ENCODE results near the gene PRDM16.

Gene PRDM16

GRCh38 chr1:3217181-3217641 lies 148.2 kb downstream of the PRDM16 start:
- peaks cover 48 to 51% of the 10 kb centered on the region in 2 donors for H3K4me1 ChIP-seq (ENCODE audit: control insufficient read depth in 1 of 2, insufficient read depth in 2 of 2, low read length in 2 of 2)

GRCh38 chr1:3217979-3218679 lies 149.1 kb downstream of the PRDM16 start:
- Histone ChIP-seq H3K4me3 (ENCODE audit: low read depth in 1 of 2, low read length in 2 of 2) (no peak overlapping the region), H3K4me1 (ENCODE audit: control insufficient read depth in 1 of 2, insufficient read depth in 2 of 2, low read length in 2 of 2) (peaks cover 56 to 59% of the 10 kb centered on the region in 2 donors), H3K27ac (ENCODE audit: low read depth, low read length) (no peak overlapping the region), H3K27me3 (ENCODE audit: control insufficient read depth in 1 of 2, insufficient read depth in 2 of 2, low read length in 2 of 2) (peaks cover 0 to 6% of the 10 kb centered on the region in 2 donors), H3K9me3 (ENCODE audit: control insufficient read depth in 1 of 2, low read length in 2 of 2) (no peaks in the 10 kb centered on the region), H3K9ac (ENCODE audit: low read depth in 1 of 2, low read length in 2 of 2) (no peak overlapping the region), H3K36me3 (ENCODE audit: control insufficient read depth in 1 of 2, insufficient read depth in 2 of 2, low read length in 2 of 2) (no peaks in the 10 kb centered on the region)

More at GRCh38 chr1:3217181-3217641, 148.2 kb downstream of the PRDM16 start:
- Histone ChIP-seq H3K27me3 (ENCODE audit: control insufficient read depth in 1 of 2, insufficient read depth in 2 of 2, low read length in 2 of 2) (peaks cover 0 to 6% of the 10 kb centered on the region in 2 donors), H3K9ac (ENCODE audit: low read depth in 1 of 2, low read length in 2 of 2) (no peak overlapping the region), H3K9me3 (ENCODE audit: control insufficient read depth in 1 of 2, low read length in 2 of 2) (no peaks in the 10 kb centered on the region), H3K4me3 (ENCODE audit: low read depth in 1 of 2, low read length in 2 of 2) (no peak overlapping the region), H3K27ac (ENCODE audit: low read depth, low read length) (no peak overlapping the region), H3K36me3 (ENCODE audit: control insufficient read depth in 1 of 2, insufficient read depth in 2 of 2, low read length in 2 of 2) (no peaks in the 10 kb centered on the region)

- no peaks in the 10 kb centered on the region for H3K36me3 ChIP-seq (ENCODE audit: control insufficient read depth in 1 of 2, insufficient read depth in 2 of 2, low read length in 2 of 2)
- peak overlapping the region; percentile 61 for H3K27ac ChIP-seq (ENCODE audit: low read depth, low read length)
- H3K27me3 ChIP-seq (ENCODE audit: control insufficient read depth in 1 of 2, insufficient read depth in 2 of 2, low read length in 2 of 2), result peaks cover 0 to 6% of the 10 kb centered on the region in 2 donors
- no peaks in the 10 kb centered on the region for H3K9me3 ChIP-seq (ENCODE audit: control insufficient read depth in 1 of 2, low read length in 2 of 2)
- peaks cover 52 to 57% of the 10 kb centered on the region in 2 donors for H3K4me1 ChIP-seq (ENCODE audit: control insufficient read depth in 1 of 2, insufficient read depth in 2 of 2, low read length in 2 of 2)
- H3K4me3 ChIP-seq (ENCODE audit: low read depth in 1 of 2, low read length in 2 of 2), result peak overlapping the region; percentile 32 to 49
- peak overlapping the region; percentile 47 to 54 for H3K9ac ChIP-seq (ENCODE audit: low read depth in 1 of 2, low read length in 2 of 2)
Measured at GRCh38 chr1:3219005-3219790, 150.2 kb downstream of the PRDM16 start.

GRCh38 chr1:3219791-3220467 lies 150.9 kb downstream of the PRDM16 start:
- Histone ChIP-seq H3K4me1 (ENCODE audit: control insufficient read depth in 1 of 2, insufficient read depth in 2 of 2, low read length in 2 of 2) (peaks cover 50 to 56% of the 10 kb centered on the region in 2 donors), H3K9me3 (ENCODE audit: control insufficient read depth in 1 of 2, low read length in 2 of 2) (no peaks in the 10 kb centered on the region), H3K4me3 (ENCODE audit: low read depth in 1 of 2, low read length in 2 of 2) (peak overlapping the region; percentile 32 to 49), H3K27me3 (ENCODE audit: control insufficient read depth in 1 of 2, insufficient read depth in 2 of 2, low read length in 2 of 2) (peaks cover 0 to 4% of the 10 kb centered on the region in 2 donors), H3K36me3 (ENCODE audit: control insufficient read depth in 1 of 2, insufficient read depth in 2 of 2, low read length in 2 of 2) (no peaks in the 10 kb centered on the region), H3K27ac (ENCODE audit: low read depth, low read length) (peak overlapping the region; percentile 61), H3K9ac (ENCODE audit: low read depth in 1 of 2, low read length in 2 of 2) (peak overlapping the region; percentile 47 to 54)

- peak overlapping the region in 1 of 2 donors; percentile 6 for H3K4me3 ChIP-seq (ENCODE audit: low read depth in 1 of 2, low read length in 2 of 2)
- no peaks in the 10 kb centered on the region for H3K9me3 ChIP-seq (ENCODE audit: control insufficient read depth in 1 of 2, low read length in 2 of 2)
- H3K4me1 ChIP-seq (ENCODE audit: control insufficient read depth in 1 of 2, insufficient read depth in 2 of 2, low read length in 2 of 2), result peaks cover 53 to 56% of the 10 kb centered on the region in 2 donors
- H3K27ac ChIP-seq (ENCODE audit: low read depth, low read length), result no peak overlapping the region
- peak overlapping the region; percentile 4 to 53 for H3K9ac ChIP-seq (ENCODE audit: low read depth in 1 of 2, low read length in 2 of 2)
- H3K27me3 ChIP-seq (ENCODE audit: control insufficient read depth in 1 of 2, insufficient read depth in 2 of 2, low read length in 2 of 2), result peaks cover 0 to 3% of the 10 kb centered on the region in 2 donors
- H3K36me3 ChIP-seq (ENCODE audit: control insufficient read depth in 1 of 2, insufficient read depth in 2 of 2, low read length in 2 of 2), result no peaks in the 10 kb centered on the region
Measured at GRCh38 chr1:3221112-3222041, 152.4 kb downstream of the PRDM16 start.

- H3K9ac ChIP-seq (ENCODE audit: low read depth in 1 of 2, low read length in 2 of 2), result peak overlapping the region; percentile 4 to 53
- H3K27me3 ChIP-seq (ENCODE audit: control insufficient read depth in 1 of 2, insufficient read depth in 2 of 2, low read length in 2 of 2), result no peaks in the 10 kb centered on the region
- peaks cover 53 to 56% of the 10 kb centered on the region in 2 donors for H3K4me1 ChIP-seq (ENCODE audit: control insufficient read depth in 1 of 2, insufficient read depth in 2 of 2, low read length in 2 of 2)
- no peaks in the 10 kb centered on the region for H3K9me3 ChIP-seq (ENCODE audit: control insufficient read depth in 1 of 2, low read length in 2 of 2)
- H3K4me3 ChIP-seq (ENCODE audit: low read depth in 1 of 2, low read length in 2 of 2), result peak overlapping the region in 1 of 2 donors; percentile 6
- H3K36me3 ChIP-seq (ENCODE audit: control insufficient read depth in 1 of 2, insufficient read depth in 2 of 2, low read length in 2 of 2), result no peaks in the 10 kb centered on the region
- peak overlapping the region; percentile 85 for H3K27ac ChIP-seq (ENCODE audit: low read depth, low read length)
Measured at GRCh38 chr1:3222042-3222692, 153.2 kb downstream of the PRDM16 start.

- Histone ChIP-seq H3K27ac (ENCODE audit: low read depth, low read length) (no peak overlapping the region), H3K4me1 (ENCODE audit: control insufficient read depth in 1 of 2, insufficient read depth in 2 of 2, low read length in 2 of 2) (peaks cover 27 to 30% of the 10 kb centered on the region in 2 donors), H3K36me3 (ENCODE audit: control insufficient read depth in 1 of 2, insufficient read depth in 2 of 2, low read length in 2 of 2) (peaks cover 0 to 5% of the 10 kb centered on the region in 2 donors), H3K9me3 (ENCODE audit: control insufficient read depth in 1 of 2, low read length in 2 of 2) (no peaks in the 10 kb centered on the region), H3K27me3 (ENCODE audit: control insufficient read depth in 1 of 2, insufficient read depth in 2 of 2, low read length in 2 of 2) (no peaks in the 10 kb centered on the region), H3K9ac (ENCODE audit: low read depth in 1 of 2, low read length in 2 of 2) (no peak overlapping the region), H3K4me3 (ENCODE audit: low read depth in 1 of 2, low read length in 2 of 2) (no peak overlapping the region)
Measured at GRCh38 chr1:3225661-3226060, 156.7 kb downstream of the PRDM16 start.

GRCh38 chr1:3226191-3226590 lies 157.2 kb downstream of the PRDM16 start:
- Histone ChIP-seq H3K4me3 (ENCODE audit: low read depth in 1 of 2, low read length in 2 of 2) (no peak overlapping the region), H3K9ac (ENCODE audit: low read depth in 1 of 2, low read length in 2 of 2) (no peak overlapping the region), H3K36me3 (ENCODE audit: control insufficient read depth in 1 of 2, insufficient read depth in 2 of 2, low read length in 2 of 2) (peaks cover 0 to 5% of the 10 kb centered on the region in 2 donors), H3K27me3 (ENCODE audit: control insufficient read depth in 1 of 2, insufficient read depth in 2 of 2, low read length in 2 of 2) (no peaks in the 10 kb centered on the region), H3K9me3 (ENCODE audit: control insufficient read depth in 1 of 2, low read length in 2 of 2) (no peaks in the 10 kb centered on the region), H3K27ac (ENCODE audit: low read depth, low read length) (no peak overlapping the region), H3K4me1 (ENCODE audit: control insufficient read depth in 1 of 2, insufficient read depth in 2 of 2, low read length in 2 of 2) (peaks cover 22 to 25% of the 10 kb centered on the region in 2 donors)
